Activated CD4-positive, alpha-beta T cell treated with anti-CD3 and anti-CD28 coated beads, Interleukin-2, amount 10 ng/mL, durations not matched to agents 7 days and 5 days (primary cell): Measurements from ENCODE around the gene PDK4. TPM values are rescaled to one million over a fixed set of nuclear protein-coding genes. Genes with fewer than 3 reads are reported as not detected.

Source experiments
- CTCF ChIA-PET: fragments of 350-600 bp; sonication (Branson Sonifier 250); formaldehyde crosslinking; loops from one replicate; lab custom pipeline; 2021; ENCODE audit warnings: antibody characterized with exemption; lab: Charles Lee
- POLR2A ChIA-PET: fragments of 350-600 bp; sonication (Branson Sonifier 250); formaldehyde crosslinking; loops from one replicate; lab custom pipeline; 2021; ENCODE audit warnings: antibody characterized with exemption; lab: Charles Lee
- DNase-seq: peaks from one replicate; pipeline ENCODE4 v3.0.0-alpha.2; 2020
- H3K27ac Mint-ChIP-seq: one replicate; pipeline ENCODE4 v1.8.0; 2021; ENCODE audit warnings: mild to moderate bottlenecking, moderate library complexity, mixed read lengths
- H3K27me3 Mint-ChIP-seq: one replicate; pipeline ENCODE4 v1.8.0; 2021; ENCODE audit warnings: mixed read lengths
- H3K36me3 Mint-ChIP-seq: one replicate; pipeline ENCODE4 v1.8.0; 2021; ENCODE audit warnings: low read depth, mixed read lengths
- H3K4me1 Mint-ChIP-seq: one replicate; pipeline ENCODE4 v1.8.0; 2021; ENCODE audit warnings: mixed read lengths
- H3K4me3 Mint-ChIP-seq: one replicate; pipeline ENCODE4 v1.8.0; 2021; ENCODE audit warnings: mild to moderate bottlenecking, moderate library complexity, mixed read lengths
- H3K9me3 Mint-ChIP-seq: one replicate; pipeline ENCODE4 v1.8.0; 2021; ENCODE audit warnings: mixed read lengths
- total RNA-seq, 2 experiments: library from RNA; stranded (reverse); gene quantifications; one replicate each; pipeline ENCODE4 v1.2.3, GENCODE V29; 2021

PDK4 gene
- total RNA-seq, 2 experiments from 2014 or later, result not detected

DNA sequence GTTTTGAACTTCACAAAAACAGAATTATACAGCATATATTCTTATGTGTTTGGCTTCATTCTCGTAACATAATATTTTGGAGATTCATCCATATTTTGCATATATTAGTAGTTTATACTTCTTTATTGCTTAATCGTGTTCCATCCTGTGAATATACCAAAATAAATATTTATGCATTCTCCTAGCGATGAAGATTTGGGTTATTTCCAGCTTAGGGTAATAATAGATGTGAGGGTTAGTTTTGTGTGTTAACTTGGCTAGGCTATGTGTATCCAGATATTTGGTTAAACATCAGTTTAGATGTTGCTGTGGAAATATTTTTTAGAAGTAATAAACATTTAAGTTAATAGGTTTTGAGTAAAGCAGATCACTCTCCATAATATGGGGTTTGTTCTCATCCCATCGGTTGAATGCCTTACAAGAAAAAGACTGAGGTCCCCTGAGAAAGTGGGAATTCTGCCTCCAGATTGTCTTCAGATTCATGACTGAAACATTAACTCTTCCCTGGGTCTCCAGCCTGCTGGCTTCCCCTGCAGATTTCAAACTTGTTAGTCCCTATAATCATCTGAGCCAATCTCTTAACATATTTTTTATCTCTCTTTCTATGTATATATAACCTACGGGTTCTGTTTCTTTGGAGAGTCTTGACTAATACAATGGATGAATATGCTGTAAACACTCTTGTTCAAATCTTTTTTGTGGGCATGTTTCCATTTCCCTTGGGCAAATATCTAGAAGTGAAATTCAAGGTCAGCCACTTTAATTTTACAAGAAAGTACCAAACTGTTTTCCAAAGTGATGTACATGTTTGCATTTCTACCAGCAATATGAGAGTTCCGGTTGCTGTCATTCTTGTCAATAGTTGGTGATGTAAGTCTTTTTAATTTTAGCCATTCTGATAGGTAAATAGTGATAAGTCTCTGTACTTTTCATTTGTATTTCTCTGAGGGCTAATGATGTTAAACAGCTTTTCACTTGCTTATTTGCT, 48.7 kb downstream of the PDK4 start:
- Mint-ChIP-seq H3K4me1 (no peaks in the 10 kb centered on the region), H3K36me3 (no peaks in the 10 kb centered on the region), H3K4me3 (no peak overlapping the region), H3K27ac (no peak overlapping the region), H3K27me3 (peaks cover 11% of the 10 kb centered on the region), H3K9me3 (no peaks in the 10 kb centered on the region)
- POLR2A ChIA-PET, result no interaction called here
- DNase-seq, result no peak
- CTCF ChIA-PET, result no interaction called here

DNA sequence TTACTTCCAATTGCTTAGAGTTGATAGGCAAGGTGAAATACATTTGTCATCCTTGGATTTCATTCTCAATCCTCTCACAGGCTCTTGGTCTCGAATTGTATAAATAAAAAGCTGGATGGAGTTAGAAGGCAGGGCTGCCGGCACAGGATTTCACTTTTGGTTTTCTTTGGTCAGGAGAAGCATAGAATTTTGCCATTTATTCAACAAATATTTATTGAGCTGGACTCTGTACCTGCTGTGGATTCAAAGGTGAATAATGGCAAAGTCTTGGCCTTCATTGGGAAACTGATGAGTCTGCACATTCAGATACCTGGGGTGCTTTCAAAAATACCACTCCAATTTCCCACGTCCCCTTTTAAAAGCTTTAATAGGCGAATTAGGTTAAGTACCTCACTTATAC, 49.7 kb downstream of the PDK4 start:
- CTCF ChIA-PET, result no interaction called here
- no peak for DNase-seq
- Mint-ChIP-seq H3K4me1 (no peaks in the 10 kb centered on the region), H3K9me3 (no peaks in the 10 kb centered on the region), H3K4me3 (no peak overlapping the region), H3K27me3 (peaks cover 12% of the 10 kb centered on the region), H3K36me3 (no peaks in the 10 kb centered on the region), H3K27ac (no peak overlapping the region)
- POLR2A ChIA-PET, result no interaction called here

DNA sequence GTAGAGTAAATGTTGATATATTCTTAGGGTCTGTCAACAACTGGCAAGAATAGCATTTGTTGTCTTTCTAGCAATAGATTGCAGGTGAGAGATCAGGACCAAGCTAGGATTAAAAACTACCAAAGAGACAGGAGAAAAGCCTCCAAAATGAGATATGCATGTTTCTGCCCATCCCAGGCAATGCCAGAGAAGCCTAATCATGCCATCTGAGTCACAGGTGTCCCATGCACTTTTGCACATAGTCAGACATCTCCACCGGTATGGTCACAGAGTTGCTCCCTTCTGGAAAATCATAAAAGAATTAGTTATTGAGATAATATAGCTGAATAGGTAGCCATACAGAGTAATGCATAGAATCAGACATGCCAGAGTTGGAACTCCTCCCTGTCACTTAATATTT, 50.6 kb downstream of the PDK4 start:
- no peak for DNase-seq
- no peak overlapping the region for H3K4me3 Mint-ChIP-seq

DNA sequence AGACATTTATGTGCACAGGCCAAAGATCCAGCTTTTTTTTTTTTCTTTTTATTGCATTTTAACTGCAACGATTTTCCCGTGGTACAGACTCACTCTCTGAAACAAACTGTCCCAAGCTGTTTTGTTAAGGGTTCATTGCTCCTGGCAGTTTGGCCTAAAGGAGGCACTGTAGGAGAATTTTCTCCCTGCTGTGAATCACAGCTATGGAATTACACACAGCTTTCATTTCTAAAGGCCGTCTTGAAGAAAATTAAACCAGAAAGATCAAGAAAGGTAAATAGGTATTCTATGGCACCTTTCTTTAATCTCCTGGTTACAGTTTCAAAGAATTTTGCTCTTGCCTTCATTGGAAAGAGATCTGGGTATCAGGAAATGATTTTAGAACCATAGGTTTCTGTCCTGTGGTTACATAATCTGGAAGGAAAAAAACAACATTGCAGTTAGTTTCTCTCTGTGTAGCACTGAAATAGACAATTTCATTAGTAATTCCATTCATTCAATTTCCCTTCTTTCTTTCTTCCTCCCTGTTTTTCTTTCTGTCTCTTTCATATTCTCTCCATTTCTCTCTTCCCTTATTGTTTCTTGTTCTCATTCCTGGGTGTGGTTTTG, 51.2 kb downstream of the PDK4 start:
- Mint-ChIP-seq H3K9me3 (no peaks in the 10 kb centered on the region), H3K27me3 (peaks cover 14% of the 10 kb centered on the region), H3K4me3 (no peak overlapping the region), H3K36me3 (no peaks in the 10 kb centered on the region), H3K4me1 (no peaks in the 10 kb centered on the region), H3K27ac (no peak overlapping the region)
- ChIA-PET CTCF (no interaction called here), POLR2A (no interaction called here)
- DNase-seq, result no peak

More for the DNA sequence above, 50.6 kb downstream of the PDK4 start:
- CTCF ChIA-PET, result no interaction called here
- peaks cover 14% of the 10 kb centered on the region for H3K27me3 Mint-ChIP-seq
- no peak overlapping the region for H3K27ac Mint-ChIP-seq
- no peaks in the 10 kb centered on the region for H3K4me1 Mint-ChIP-seq
- POLR2A ChIA-PET, result no interaction called here
- H3K36me3 Mint-ChIP-seq, result no peaks in the 10 kb centered on the region
- H3K9me3 Mint-ChIP-seq, result no peaks in the 10 kb centered on the region

DNA sequence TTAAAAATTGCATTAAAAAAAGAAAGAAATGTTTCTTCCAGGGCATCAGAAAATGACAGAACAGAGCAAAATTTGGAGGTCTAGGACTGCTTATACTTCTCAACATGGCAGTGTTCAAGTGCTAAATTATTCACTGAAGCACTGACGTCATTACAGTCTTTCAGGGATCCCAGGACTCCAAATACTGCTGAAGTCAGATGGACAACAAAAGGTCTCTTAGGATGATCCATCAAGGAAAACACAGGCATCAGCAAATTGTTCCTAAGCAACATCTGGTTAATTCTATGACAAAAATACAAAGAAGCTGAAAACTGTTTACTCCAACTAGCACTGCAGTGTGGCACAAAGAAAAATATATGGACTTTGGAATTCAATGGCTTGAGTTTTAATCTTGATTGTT, 52.1 kb downstream of the PDK4 start:
- Mint-ChIP-seq H3K27me3 (peaks cover 21% of the 10 kb centered on the region), H3K4me1 (no peaks in the 10 kb centered on the region), H3K36me3 (no peaks in the 10 kb centered on the region), H3K4me3 (no peak overlapping the region), H3K27ac (no peak overlapping the region), H3K9me3 (no peaks in the 10 kb centered on the region)
- ChIA-PET CTCF (no interaction called here), POLR2A (no interaction called here)
- DNase-seq, result no peak

DNA sequence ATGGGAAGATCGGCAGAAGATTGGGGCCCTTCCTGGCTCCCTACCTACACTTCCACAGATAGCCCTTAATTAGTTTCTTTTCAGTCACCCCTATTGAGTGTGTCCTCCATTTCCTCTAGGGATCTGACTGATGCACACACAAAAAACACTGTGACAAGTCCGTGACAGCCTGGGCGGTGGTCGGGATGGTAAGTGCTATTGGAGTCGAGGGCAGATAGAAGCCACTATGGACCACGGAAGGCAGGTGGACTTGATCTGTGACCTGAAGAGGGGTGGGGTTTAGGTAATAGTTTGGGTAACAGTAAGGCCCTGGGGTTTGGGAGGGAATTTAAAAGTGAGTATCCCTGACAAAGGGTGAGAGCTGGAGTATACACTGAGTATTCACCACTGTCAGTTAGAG, 53.0 kb downstream of the PDK4 start:
- CTCF ChIA-PET, result no interaction called here
- H3K36me3 Mint-ChIP-seq, result no peaks in the 10 kb centered on the region
- peaks cover 23% of the 10 kb centered on the region for H3K27me3 Mint-ChIP-seq
- H3K4me3 Mint-ChIP-seq, result no peak overlapping the region
- H3K9me3 Mint-ChIP-seq, result no peaks in the 10 kb centered on the region
- no peaks in the 10 kb centered on the region for H3K4me1 Mint-ChIP-seq
- no peak overlapping the region for H3K27ac Mint-ChIP-seq
- POLR2A ChIA-PET, result no interaction called here
- DNase-seq, result no peak

DNA sequence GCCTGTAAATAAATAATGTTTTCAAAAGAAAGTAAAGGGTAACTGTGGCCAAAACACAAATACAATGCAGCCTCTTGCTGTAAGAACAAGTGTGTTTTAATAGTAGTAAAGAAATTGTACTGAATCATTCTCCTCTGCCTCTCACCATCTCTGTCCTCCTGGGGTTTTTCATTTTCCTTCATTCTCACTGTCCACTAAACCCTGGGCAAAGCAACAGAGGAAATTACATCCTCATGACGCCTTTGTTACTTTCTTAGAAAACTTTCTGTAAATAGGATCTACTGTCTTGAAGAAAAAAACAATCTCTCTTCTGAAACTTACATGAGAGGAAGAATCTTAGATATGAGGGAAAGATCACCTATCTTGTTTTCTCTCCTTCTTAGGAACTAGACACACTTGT, 56.0 kb downstream of the PDK4 start:
- ChIA-PET CTCF (no interaction called here), POLR2A (no interaction called here)

DNA sequence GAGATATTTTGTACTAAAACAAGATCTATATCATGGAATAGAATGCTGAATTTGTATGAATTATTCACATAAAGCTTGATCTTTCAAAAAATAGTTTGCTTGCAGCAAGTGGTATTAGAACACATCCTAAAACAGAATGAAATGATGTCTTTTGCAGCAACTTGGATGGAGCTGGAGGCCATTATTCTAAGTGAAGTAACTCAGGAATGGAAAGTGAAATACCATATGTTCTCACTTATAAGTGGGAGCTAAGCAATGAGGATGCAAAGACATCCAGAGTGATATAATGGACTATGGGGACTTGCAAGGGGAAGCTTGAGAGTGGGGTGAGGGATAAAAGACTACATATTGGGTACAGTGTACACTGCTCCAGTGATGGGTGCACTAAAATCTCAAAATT, 56.9 kb downstream of the PDK4 start:
- Mint-ChIP-seq H3K4me1 (no peaks in the 10 kb centered on the region), H3K27ac (no peak overlapping the region), H3K36me3 (no peaks in the 10 kb centered on the region), H3K4me3 (no peak overlapping the region), H3K27me3 (peaks cover 31% of the 10 kb centered on the region), H3K9me3 (no peaks in the 10 kb centered on the region)
- POLR2A ChIA-PET, result no interaction called here
- CTCF ChIA-PET, result interaction anchor here (0.6 to 1.1 kb wide), 2 partner anchors 28 to 231 kb away, joined by 4 read pairs; no protein-coding TSS in a partner anchor
- no peak for DNase-seq

More for the DNA sequence above, 56.0 kb downstream of the PDK4 start:
- Mint-ChIP-seq H3K27ac (no peak overlapping the region), H3K4me1 (no peaks in the 10 kb centered on the region), H3K9me3 (no peaks in the 10 kb centered on the region), H3K27me3 (peaks cover 34% of the 10 kb centered on the region), H3K4me3 (no peak overlapping the region), H3K36me3 (no peaks in the 10 kb centered on the region)
- DNase-seq, result no peak

DNA sequence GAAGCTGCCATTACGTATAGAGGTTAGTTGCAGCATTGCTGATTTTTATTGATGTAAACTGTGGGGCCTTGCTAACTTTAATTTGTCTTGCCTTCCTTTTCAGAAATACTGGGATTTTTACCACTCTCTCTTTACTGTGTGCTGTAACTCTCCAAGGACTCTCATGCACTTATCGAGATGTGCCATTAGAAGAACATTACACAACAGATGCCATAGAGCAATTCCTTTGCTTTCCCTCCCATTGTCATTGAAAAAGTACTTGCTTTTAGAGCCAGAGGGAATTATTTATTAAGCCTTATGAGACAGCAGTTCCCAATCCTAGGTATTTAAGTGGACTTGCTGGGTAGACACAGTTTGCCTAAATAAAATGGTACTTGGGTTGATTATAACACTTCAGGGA, 58.8 kb downstream of the PDK4 start:
- Mint-ChIP-seq H3K4me3 (no peak overlapping the region), H3K9me3 (no peaks in the 10 kb centered on the region), H3K36me3 (no peaks in the 10 kb centered on the region), H3K27ac (no peak overlapping the region), H3K4me1 (no peaks in the 10 kb centered on the region), H3K27me3 (peaks cover 26% of the 10 kb centered on the region)
- DNase-seq, result no peak
- ChIA-PET CTCF (no interaction called here), POLR2A (no interaction called here)

DNA sequence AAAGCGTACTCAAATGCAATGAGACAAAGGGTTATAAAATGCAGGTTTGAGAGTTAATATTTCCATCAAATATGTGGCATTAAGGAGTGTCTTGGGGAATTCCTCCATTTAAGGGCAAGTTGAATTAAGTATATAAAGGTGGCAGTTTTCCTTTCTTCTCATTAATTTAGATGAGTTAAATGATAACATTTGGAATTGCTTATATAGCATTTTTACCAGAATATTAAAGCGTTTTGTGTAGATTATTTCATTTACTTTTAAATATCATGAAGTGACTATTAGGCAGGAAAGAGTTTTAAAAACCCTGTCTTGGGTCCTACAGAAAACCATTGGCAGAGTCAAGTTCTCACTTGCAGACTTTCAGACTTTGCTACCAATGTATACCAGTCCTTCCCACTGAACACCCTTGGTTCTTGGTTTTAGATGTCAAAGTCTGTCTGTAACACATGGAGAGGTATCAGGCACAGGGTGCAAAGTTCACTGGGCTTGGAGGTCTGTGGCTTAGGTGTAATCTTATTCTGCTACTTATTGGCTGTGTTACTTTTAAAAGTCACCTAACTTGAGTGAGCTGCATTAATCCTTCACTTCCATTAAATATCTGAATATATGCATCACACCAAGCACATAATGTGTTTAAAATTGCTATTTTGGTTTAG, 59.5 kb downstream of the PDK4 start:
- H3K9me3 Mint-ChIP-seq, result no peaks in the 10 kb centered on the region
- peaks cover 26% of the 10 kb centered on the region for H3K27me3 Mint-ChIP-seq
- H3K4me1 Mint-ChIP-seq, result no peaks in the 10 kb centered on the region
- DNase-seq, result no peak
- no peak overlapping the region for H3K4me3 Mint-ChIP-seq
- ChIA-PET CTCF (interaction anchor here (1.1 kb wide), 1 partner anchor 153 kb away, joined by 3 read pairs; no protein-coding TSS in a partner anchor), POLR2A (no interaction called here)
- no peak overlapping the region for H3K27ac Mint-ChIP-seq
- H3K36me3 Mint-ChIP-seq, result no peaks in the 10 kb centered on the region

DNA sequence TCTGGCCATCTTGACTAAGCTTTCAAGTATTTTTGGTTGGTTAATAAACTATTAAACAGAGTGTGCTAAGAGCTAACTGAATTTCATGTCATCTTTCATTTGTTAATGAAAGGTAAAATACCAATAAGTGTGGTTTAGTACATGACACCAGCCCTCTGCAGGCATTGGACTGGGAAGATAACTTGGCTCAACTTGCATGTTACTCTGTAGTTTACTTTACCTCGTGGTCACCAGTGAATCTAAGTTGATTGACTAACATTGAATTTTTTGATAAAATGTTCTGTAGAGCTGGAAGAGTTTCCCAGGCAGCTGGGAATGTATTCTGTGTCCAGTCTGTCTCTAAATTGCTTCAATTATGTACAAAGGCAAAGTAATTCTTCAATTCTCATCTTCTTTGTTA, 60.7 kb downstream of the PDK4 start:
- Mint-ChIP-seq H3K4me1 (no peaks in the 10 kb centered on the region), H3K27me3 (peaks cover 24% of the 10 kb centered on the region), H3K36me3 (no peaks in the 10 kb centered on the region), H3K27ac (no peak overlapping the region), H3K4me3 (no peak overlapping the region), H3K9me3 (no peaks in the 10 kb centered on the region)
- no peak for DNase-seq
- ChIA-PET POLR2A (no interaction called here), CTCF (interaction anchor here (1.1 kb wide), 1 partner anchor 154 kb away, joined by 3 read pairs; no protein-coding TSS in a partner anchor)

DNA sequence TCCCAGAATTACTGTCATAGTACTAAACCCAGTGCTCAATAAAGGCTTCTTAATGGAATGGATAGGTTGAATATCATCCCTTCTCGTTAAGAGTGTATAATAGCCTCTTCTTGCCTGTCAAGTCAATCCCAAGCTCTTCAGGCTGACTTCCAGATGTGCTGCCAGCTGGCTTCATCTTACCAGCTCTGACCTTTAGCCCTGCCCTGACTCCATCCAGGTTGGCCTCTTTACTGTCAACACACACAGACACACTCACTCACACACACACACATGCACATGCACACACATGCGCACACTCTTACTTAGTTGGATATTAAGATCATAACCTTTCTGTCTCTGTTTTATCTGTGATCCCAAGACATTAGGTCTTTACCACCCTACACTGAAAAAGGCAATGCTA, 61.5 kb downstream of the PDK4 start:
- no peaks in the 10 kb centered on the region for H3K4me1 Mint-ChIP-seq

More for the DNA sequence above, 61.5 kb downstream of the PDK4 start:
- no peak for DNase-seq
- POLR2A ChIA-PET, result no interaction called here
- Mint-ChIP-seq H3K9me3 (no peaks in the 10 kb centered on the region), H3K27me3 (peaks cover 20% of the 10 kb centered on the region), H3K4me3 (no peak overlapping the region), H3K27ac (no peak overlapping the region), H3K36me3 (no peaks in the 10 kb centered on the region)
- CTCF ChIA-PET, result no interaction called here
